HL-60 (cell line): Measurements from ENCODE around the gene FAM177A1.

Experiments
- GABPA ChIP-seq: IDR thresholded peaks from 2 replicates; pipeline ENCODE4 v1.6.1; 2012; ENCODE audit warnings: low read depth
- POLR2AphosphoS5 ChIP-seq: IDR thresholded peaks from 2 replicates; pipeline ENCODE4 v1.6.1; 2012; ENCODE audit warnings: low read depth
- SPI1 ChIP-seq: IDR thresholded peaks from 2 replicates; pipeline ENCODE4 v1.6.1; 2012; ENCODE audit warnings: low read depth, mild to moderate bottlenecking, borderline replicate concordance
- TF ChIP-seq, protein P1 (sequence below): IDR thresholded peaks from one replicate; pipeline ENCODE4 v1.5.1; 2011; ENCODE audit warnings: low read length, control low read depth, inconsistent platforms; ENCODE audit not compliant: insufficient read depth
- TF ChIP-seq, protein P2 (sequence below): IDR thresholded peaks from 2 replicates; pipeline ENCODE4 v1.6.1; 2012; ENCODE audit warnings: low read depth; ENCODE audit not compliant: insufficient replicate concordance

GRCh38 chr14:35121026-35121886 is 75.2 kb downstream of the FAM177A1 start:
- TF ChIP-seq, protein P1, sequence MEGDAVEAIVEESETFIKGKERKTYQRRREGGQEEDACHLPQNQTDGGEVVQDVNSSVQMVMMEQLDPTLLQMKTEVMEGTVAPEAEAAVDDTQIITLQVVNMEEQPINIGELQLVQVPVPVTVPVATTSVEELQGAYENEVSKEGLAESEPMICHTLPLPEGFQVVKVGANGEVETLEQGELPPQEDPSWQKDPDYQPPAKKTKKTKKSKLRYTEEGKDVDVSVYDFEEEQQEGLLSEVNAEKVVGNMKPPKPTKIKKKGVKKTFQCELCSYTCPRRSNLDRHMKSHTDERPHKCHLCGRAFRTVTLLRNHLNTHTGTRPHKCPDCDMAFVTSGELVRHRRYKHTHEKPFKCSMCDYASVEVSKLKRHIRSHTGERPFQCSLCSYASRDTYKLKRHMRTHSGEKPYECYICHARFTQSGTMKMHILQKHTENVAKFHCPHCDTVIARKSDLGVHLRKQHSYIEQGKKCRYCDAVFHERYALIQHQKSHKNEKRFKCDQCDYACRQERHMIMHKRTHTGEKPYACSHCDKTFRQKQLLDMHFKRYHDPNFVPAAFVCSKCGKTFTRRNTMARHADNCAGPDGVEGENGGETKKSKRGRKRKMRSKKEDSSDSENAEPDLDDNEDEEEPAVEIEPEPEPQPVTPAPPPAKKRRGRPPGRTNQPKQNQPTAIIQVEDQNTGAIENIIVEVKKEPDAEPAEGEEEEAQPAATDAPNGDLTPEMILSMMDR, result no peak
- no peak for TF ChIP-seq SPI1
- TF ChIP-seq, protein P2, sequence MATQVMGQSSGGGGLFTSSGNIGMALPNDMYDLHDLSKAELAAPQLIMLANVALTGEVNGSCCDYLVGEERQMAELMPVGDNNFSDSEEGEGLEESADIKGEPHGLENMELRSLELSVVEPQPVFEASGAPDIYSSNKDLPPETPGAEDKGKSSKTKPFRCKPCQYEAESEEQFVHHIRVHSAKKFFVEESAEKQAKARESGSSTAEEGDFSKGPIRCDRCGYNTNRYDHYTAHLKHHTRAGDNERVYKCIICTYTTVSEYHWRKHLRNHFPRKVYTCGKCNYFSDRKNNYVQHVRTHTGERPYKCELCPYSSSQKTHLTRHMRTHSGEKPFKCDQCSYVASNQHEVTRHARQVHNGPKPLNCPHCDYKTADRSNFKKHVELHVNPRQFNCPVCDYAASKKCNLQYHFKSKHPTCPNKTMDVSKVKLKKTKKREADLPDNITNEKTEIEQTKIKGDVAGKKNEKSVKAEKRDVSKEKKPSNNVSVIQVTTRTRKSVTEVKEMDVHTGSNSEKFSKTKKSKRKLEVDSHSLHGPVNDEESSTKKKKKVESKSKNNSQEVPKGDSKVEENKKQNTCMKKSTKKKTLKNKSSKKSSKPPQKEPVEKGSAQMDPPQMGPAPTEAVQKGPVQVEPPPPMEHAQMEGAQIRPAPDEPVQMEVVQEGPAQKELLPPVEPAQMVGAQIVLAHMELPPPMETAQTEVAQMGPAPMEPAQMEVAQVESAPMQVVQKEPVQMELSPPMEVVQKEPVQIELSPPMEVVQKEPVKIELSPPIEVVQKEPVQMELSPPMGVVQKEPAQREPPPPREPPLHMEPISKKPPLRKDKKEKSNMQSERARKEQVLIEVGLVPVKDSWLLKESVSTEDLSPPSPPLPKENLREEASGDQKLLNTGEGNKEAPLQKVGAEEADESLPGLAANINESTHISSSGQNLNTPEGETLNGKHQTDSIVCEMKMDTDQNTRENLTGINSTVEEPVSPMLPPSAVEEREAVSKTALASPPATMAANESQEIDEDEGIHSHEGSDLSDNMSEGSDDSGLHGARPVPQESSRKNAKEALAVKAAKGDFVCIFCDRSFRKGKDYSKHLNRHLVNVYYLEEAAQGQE, result no peak
- no peak for TF ChIP-seq POLR2AphosphoS5
- no peak for TF ChIP-seq GABPA
